ENCODE results near the gene RS1. TPM values are rescaled to one million over a fixed set of nuclear protein-coding genes. Genes with fewer than 3 reads are reported as not detected.

RS1 gene
- total and polyA plus RNA-seq, 9 of the 15 experiments (the other 6 are each of a cell fraction or from before 2014, with no cell fraction given), result not detected

DNA sequence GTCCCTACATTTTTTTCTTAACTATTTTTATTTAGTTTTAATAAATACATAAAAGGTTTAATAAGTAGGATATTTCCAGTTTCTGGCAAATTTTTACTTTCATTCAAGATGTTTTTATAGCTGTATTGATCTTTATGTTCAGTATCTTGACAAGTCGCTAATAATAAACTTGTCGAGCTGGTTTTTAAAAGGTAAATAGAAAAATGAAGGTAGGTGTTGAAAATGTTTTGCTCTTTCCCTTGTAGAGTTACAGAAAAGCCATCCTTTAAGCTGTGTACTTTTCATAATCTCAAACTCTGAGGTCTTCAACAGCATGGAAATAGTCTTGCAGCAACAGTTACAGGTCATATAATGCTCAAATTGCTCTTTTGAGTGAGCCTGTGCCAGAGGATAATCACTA is 52.6 kb downstream of the RS1 start (continued):
- TF ChIP-seq MCM7 (IDR thresholded peaks at IDR 0.05) (no peak), HDAC8 (tag; IDR thresholded peaks at IDR 0.05) (no peak), AFF1 (IDR thresholded peaks at IDR 0.05; ENCODE audit: low read depth in 1 of 2, partially characterized antibody in 2 of 2) (no peak)

- CTCF ChIA-PET (ENCODE audit: low intra/inter-chr PET ratio), result no interaction called here
- Histone ChIP-seq H3K27me3 (ENCODE audit: control insufficient read depth in 2 of 2, insufficient read depth in 2 of 2, low read length in 2 of 2) (no peaks in the 10 kb centered on the region; a peak in 1 of 5 replicates), H3K9ac (ENCODE audit: insufficient read depth in 1 of 2, low read depth in 2 of 2, low read length in 2 of 2) (no peak overlapping the region), H3K4me2 (ENCODE audit: insufficient read depth, low read length) (no peak overlapping the region), H2AFZ (ENCODE audit: low read depth, low read length) (no peak overlapping the region), H3K9me1 (ENCODE audit: control insufficient read depth, insufficient read depth, low read length) (no peaks in the 10 kb centered on the region), H3K9me3 (replicated peaks; ENCODE audit: control insufficient read depth, insufficient read depth, low read depth, low read length) (no peaks in the 10 kb centered on the region), H3K79me2 (ENCODE audit: control insufficient read depth, insufficient read depth, low read length) (no peaks in the 10 kb centered on the region), H4K20me1 (replicated peaks; ENCODE audit: control insufficient read depth, insufficient read depth, low read length) (no peaks in the 10 kb centered on the region), H3K4me3 (no peak overlapping the region), H3K4me1 (replicated peaks in 1 of 2; ENCODE audit: control insufficient read depth in 2 of 2, insufficient read depth in 2 of 2, low read length in 2 of 2) (no peaks in the 10 kb centered on the region), H3K36me3 (ENCODE audit: control insufficient read depth, insufficient read depth, low read length) (no peaks in the 10 kb centered on the region), H3K27ac (ENCODE audit: extremely low read depth, low read depth, low read length) (no peak overlapping the region)
- FAIRE-seq (no peak), ATAC-seq (no peak), DNase-seq (ENCODE audit: extremely low read depth in 1 of 4, low spot score in 3 of 4) (no peak)
- TF ChIP-seq IRF9 (tag; IDR thresholded peaks at IDR 0.05) (no peak), FOXJ3 (CRISPR knock-in tag; IDR thresholded peaks at IDR 0.05) (no peak), PTBP1 (IDR thresholded peaks at IDR 0.05; ENCODE audit: low read depth, low read length) (no peak), NFIC (IDR thresholded peaks at IDR 0.05) (no peak)
- TF ChIP-seq, protein P1, sequence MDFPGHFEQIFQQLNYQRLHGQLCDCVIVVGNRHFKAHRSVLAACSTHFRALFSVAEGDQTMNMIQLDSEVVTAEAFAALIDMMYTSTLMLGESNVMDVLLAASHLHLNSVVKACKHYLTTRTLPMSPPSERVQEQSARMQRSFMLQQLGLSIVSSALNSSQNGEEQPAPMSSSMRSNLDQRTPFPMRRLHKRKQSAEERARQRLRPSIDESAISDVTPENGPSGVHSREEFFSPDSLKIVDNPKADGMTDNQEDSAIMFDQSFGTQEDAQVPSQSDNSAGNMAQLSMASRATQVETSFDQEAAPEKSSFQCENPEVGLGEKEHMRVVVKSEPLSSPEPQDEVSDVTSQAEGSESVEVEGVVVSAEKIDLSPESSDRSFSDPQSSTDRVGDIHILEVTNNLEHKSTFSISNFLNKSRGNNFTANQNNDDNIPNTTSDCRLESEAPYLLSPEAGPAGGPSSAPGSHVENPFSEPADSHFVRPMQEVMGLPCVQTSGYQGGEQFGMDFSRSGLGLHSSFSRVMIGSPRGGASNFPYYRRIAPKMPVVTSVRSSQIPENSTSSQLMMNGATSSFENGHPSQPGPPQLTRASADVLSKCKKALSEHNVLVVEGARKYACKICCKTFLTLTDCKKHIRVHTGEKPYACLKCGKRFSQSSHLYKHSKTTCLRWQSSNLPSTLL (IDR thresholded peaks at IDR 0.05), result no peak
- TF ChIP-seq, protein P2, sequence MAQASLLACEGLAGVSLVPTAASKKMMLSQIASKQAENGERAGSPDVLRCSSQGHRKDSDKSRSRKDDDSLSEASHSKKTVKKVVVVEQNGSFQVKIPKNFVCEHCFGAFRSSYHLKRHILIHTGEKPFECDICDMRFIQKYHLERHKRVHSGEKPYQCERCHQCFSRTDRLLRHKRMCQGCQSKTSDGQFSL (CRISPR knock-in tag; IDR thresholded peaks at IDR 0.05), result no peak
- TF ChIP-seq, protein P2 (tag; IDR thresholded peaks at IDR 0.05), result no peak
- intact Hi-C loops (cut with micrococcal nuclease), result no loop called here
- POLR2A ChIA-PET, result no interaction called here
- BruUV-seq (replicated peaks), result no TSS peak
- WGBS (ENCODE audit: insufficient coverage, low coverage, missing lambda C conversion rate), result 0% methylated on average over 5 of the region's 5 CpGs
- in situ Hi-C loops (cut with MboI), result no loop called here
Measured at GRCh38 chrX:18617407-18617750, 54.5 kb downstream of the RS1 start.

Measured in K562 (cell line).